ENCODE results near the gene NPB.
A peak's percentile ranks its signal among the peaks of the same experiment; 100 is the strongest.

The NPB gene

GRCh38 chr17:81927653-81928543 lies 25.9 kb downstream of the NPB start, which contains the start of gene MAFG:
TSS of gene MAFG (minus strand) at chr17:81927735. CDS start at chr17:81923185, 4,550 bp downstream.
- peak; percentile 86 for DNase-seq

DNA sequence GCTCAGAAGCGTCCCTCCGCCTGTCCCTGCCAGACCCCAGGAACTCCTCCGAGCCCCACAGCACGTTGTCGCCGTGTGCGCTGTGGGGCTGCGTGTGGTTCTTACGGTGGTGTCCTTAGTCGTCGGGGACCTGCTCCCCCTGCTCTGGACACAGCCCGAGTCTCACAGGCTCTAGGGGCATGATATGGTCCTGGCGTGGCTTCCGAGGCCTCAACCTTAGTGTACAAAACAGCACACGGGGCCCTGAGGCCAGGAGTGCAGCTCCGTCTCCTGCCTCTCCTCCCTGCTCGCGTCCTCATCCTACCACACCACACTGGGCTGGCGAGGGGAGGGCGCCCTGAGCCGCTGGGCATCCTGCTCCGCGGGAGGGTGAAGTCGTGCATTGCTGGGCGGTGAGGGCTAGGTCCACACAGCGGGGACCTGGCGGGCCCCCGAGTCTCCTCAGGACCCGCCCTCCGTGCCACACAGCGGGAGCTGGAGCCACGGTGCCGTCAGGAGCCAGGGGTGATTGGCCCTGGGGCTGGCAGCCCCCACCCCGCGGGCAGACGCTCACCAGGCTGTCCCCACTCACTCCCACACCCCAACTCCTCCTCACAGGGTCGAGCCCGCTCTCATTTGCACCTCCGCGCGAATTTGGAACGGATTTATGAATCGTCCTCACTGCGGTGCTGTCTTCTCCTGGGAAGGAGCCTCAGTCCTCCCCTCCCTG lies 26.7 kb downstream of the NPB start:
- DNase-seq = peak; percentile 52

DNA sequence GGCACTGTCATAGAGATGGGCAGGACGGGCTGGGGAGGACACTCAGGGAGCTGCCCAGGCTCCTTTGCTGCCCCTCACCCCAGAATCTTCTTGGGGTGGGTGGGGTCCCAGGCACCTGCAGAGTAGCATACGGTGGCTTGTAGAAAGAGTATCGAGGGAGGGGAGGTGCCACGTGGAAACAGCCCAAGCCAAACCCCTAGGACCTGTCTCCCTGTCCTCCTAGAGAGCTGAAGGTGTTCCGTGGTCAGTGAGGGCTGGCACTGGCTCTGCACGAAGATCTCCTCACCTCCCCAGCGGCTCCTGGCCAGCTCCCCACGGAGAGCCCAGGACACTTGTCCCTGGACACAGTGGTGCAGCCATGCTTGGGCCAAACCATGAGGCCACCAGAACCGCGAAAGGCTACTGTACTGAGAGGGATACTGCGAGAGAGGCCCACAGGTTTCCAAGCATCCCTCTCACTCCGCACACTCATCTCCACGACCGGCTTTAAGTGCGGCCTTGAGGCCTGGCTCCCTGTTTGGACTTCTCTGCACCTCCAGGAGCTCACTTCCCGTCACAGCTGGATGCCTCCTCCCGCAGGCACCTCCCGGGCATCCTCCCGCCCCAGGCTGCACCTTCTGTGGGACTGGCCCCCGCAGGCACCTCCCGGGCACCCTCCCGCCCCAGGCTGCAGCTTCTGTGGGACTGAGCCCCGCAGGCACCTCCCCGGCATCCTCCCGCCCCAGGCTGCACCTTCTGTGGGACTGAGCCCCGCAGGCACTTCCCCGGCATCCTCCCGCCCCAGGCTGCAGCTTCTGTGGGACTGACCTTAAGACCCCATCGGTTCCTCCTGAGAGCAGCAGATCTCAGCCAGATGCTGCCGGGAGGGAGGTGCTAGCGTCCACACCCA lies 27.5 kb downstream of the NPB start:
- DNase-seq = no peak

DNA sequence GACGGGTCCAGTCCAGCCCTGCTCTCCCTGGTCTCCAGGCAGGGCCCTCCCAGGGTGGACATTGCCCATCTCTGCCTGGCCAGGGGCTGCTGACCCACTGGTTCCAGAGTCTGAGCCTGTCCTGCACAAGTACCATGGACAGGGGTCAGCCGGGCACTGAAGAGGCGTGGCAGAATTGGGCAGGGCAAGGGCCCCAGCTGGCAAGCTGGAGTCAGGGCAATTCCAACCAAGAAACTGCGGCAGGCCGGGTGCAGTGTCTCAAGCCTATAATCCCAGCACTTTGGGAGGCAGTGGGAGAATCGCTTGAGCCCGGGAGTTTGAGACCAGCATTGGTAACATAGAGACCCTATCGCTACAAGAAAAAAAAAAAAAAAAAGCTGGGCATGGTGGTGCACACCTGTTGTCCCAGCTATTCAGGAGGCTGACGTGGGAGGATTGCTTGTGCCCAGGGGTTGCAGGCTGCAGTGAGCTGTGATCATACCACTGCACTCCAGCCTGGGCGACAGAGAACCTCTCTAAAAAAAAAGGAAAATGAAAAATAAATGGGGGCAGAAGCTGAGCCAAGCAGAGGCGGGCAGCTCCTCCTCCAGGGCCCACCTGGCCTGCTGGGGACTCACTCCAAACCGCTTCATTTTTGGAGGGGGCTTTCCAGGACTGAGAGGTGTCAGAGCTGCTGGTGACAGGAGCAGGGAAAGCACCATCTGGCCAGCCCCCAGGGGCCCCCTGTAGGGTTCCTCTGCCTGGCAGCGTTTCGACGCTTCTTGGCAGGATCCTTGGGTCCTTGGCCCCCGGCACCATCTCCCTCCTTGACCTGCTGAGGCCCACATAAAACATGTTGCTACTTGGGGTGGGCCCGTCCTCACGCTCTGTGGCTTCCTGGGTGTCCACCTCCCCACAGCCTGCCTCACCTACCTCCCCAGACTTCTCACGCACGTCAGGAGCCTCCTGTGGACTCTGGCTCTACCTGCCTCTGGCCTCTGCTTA lies 28.4 kb downstream of the NPB start:
- no peak for DNase-seq

- no peak for DNase-seq
These were observed 29.1 kb downstream of the NPB start for GRCh38 chr17:81931189-81931556.

GRCh38 chr17:81931557-81932332 lies 29.7 kb downstream of the NPB start:
- no peak for DNase-seq

- no peak for DNase-seq
These were observed 30.4 kb downstream of the NPB start for GRCh38 chr17:81932333-81932983.

DNA sequence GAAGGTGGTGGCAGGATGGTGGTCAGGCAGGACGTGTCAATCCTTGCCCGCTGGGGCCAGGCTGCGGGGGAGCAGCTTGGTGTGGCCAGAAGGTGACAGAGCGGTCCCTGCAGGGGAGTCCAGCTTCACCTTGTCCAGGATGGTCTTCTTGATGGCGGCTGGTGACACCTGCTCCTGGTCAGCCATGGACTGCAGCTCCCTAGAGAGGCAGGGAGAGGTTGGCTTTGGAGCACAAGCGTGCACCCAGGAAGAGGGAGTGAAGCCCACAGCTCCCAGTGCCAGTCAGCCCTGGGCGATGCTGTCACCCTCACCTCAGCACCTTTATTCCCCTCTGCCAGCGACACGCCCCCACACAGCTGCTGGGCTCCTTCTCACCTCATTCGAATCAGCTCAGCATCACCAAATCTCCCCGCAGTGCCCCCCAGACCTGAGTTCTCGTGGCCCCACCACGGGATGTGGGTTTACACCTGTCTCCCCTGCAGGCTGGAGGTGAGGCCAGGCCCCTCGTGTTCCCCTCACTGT lies 31.2 kb downstream of the NPB start:
- DNase-seq = no peak

DNA sequence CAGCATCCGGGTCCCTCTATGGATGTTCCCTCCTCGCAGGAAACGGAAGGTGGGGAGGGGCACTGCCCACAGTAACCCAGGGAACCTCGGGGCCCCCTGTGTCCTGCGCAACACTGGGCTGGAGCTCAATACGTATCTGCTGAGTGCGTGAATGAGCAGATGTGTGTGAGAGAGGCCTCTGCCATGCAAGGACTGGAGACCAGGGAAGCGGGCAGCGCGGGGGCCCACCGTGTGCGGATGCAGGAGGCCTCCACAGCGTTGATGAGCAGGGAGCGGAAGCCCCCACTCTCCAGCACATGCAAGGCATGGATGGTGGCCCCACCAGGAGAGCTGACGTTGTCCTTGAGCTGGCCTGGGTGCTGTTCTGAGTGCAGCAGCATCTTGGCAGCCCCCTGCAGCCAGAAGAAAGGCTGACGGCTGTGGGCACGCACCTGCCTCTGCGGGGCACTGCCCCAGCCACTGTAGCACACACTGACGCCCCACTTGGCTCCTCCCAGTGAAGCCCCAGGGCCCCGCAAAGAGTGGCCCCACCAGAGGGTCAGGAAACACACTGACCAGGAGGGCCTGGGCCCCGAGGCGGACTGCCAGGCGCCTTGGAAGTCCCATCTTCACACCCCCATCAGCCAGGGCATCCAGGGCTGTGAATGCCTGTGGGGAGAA lies 32.2 kb downstream of the NPB start:
- DNase-seq = no peak

DNA sequence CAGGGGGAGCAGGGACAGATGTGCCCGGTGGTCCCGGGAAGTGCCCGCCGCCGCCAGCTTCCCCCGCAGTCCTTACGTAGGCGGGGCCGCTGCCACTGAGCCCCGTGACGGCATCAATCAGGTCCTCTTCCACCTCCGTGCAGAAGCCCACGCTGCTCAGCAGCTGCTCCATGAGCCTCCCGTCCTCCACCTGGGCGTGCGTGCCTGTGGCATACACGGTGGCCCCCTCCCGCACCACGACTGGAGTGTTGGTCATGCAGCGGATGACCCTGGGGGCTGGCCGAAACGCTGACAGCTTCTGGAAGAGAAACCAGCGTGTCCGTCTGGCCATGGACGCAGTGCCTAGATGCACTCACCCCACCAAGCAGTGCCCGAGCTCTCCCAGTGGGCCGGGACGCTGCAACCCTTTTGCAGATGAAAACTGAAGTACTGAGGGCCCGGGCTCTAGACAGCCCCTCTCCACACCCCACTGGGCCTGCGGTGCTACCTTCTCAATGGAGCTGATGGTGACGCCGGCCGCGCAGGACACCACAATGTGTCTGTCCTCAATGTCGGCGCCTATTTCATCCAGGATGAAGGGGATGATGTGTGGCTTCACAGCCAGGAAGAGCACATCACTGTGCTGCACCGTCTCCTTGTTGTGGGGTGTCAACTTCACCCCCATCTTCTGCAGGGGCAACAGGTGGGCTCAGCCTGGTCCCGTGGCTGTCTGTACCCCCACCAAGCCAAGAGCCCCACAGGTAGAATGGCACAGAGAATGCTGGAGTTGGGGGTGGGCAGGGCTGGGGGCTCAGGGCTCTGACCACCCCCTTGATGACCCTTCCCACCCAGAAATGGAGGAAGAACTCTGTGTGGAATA lies 33.0 kb downstream of the NPB start:
- DNase-seq = no peak

DNA sequence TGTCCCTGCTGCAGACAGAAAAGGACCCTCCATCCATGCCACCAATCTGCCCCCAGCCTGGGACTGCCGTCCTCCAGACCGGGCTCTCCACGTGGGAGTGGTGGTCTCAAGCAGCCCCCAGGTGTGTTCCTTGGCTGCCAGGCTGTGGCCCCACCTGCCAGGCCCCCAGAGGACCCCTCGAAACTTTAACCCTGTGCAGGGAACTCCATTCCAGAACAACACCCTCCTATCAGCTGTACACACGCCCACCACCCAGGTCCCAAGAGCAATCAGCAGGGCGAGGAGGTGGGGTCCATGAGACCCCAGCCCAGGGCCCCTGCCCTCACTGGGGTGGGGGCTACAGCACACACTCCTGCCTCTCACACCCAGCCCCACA lies 33.7 kb downstream of the NPB start:
- DNase-seq = no peak

- DNase-seq = no peak
These were observed 37.2 kb downstream of the NPB start for GRCh38 chr17:81939218-81939617.

DNA sequence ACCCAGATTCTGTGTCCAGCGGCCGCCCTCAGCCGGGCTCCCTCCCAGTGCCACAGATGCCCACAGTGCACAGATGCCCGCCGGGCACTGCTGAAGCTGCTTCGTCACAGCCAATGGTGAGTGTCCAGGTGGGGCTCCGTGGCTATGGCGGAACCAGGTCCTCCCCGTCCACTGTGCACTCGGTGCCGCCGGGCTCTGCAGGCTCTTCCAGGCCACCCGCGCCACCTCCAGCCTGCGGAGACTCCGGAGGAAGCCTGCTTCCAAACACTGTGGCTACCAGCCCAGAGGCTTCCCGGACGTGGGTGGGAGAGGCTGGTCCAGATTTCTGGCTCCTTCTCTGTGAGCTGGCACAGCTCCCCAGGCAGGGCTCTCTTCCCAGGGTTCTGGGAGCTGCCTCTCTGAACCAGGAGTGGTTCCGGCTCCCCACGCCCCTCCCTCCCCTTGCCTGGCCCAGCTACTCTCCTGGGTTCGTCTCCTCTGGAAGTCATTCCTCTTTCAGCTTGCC lies 37.9 kb downstream of the NPB start:
- no peak for DNase-seq

GRCh38 chr17:81940538-81941483 lies 38.8 kb downstream of the NPB start:
- DNase-seq = no peak

DNA sequence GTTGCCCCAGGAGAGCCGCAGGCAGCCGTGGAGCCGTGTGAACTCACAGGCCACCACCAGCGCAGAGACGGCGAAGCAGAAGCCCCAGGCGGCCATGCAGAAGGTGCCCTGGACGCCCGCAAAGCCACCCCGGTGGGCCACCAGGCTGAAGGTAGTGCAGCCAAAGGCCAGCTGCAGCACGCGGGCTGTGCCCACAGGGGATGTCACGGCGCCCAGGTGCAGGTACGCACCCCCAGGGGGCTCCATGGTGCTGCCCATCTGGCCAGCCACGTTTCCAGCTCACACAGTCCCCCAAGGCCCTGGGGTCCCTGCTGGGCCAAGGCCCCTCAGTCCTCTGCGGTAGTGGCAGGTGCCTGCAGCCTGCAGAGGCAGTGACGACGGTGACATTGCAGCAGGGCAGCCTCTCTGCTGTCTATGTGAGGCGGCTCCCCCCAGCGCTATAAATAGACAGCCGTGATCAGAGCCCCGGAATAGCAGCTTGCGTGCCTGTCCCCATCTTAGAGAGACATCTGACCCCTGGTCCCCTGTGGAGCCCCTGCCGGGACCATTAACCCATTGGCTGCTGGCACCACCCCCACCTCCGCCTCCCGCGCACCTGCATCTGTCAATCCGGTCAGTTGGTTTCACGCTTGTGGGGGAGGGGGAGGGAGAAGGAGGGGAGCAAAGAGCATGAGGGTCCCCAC lies 39.6 kb downstream of the NPB start:
- DNase-seq = no peak

DNA sequence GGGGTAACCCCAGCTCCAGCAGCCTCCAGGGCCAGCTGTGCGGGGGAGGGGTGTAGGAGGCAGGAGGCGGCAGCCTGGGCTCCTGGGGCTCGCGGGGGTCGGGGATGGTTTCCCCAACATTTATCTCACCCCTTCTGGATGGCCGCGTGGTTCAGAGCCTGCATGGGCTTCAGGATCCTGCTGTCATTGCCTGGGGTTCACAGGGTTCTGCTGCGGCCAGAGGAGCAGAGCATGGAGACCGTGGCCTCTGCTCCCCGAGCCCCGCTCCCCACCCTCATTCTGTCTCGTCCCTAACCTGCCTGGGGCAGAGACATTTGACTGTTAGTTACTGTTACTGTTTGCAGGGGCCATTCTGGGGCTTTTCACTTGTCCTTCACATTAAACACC lies 40.1 kb downstream of the NPB start:
- DNase-seq = no peak

DNA sequence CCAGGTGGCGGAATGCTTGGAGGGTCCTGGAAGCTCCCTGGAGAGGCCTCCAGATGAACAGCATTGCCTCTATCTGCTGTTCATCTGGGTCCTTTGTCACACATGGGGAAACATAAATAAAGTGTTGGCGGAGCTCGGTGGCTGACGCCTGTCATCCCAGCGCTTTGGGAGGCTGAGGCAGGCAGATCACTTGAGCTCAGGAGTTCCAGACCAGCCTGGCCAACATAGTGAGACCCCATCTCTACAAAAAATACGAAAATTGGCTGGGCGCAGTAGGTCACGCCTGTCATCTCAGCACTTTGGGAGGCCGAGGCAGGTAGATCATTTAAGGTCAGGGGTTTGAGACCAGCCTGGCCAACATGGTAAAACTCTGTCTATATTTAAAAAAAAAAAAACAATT lies 42.8 kb downstream of the NPB start:
- DNase-seq = no peak

All from NCI-H748 treated with DMSO at 0.1 percent for 48 hours (cell line).